ENCODE data around the gene ENDOV.

ENDOV gene

DNA sequence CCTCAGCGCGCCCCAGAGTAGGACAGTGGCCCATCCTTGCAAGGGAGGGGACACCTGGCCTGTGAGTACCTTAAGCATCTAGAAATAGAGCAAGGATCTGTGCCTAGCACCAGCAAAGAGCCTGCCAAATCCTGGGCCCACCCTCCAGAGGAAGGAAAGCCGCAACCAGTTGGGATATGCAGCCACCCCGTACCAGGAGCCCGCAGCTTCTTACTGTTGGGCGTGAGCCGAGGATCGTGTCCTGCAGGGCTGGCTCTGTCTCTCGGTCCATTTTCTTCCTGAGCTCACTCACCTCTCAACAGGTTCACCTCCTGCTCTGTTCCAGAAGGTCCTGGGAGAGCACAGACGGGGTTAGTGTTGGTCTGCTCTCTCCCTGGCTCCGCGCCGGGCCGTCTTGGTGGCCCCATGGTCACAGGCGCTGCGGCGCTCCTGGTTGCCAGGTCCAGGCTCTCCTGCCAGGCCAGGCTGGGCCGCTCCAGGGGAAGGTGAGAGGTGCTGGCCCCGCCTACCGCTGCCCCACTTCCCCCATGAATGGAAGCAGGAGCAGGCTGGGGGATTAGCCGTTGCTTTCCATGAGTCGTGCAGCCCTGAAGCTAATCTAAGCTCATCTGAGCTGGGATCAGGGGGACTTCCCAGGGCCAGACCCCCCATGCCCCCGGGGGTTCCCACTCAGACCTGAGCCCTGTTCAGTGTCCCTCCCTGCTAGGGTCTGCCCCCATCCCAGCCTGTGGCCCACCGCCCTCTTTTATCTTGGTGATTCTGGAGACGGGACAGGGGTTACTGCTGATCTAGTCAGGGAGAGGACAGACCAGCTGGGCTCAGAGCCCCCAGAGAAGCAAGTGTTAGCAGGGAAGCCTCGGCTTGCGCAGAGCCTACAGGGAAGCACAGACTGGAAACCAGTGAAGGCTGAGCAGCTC, 12.7 kb downstream of the ENDOV start:
- no peak for TF ChIP-seq GATA1 (IDR thresholded peaks at IDR 0.05; ENCODE audit: low read depth, low read length)
- TF ChIP-seq POLR2A (IDR thresholded peaks at IDR 0.05; ENCODE audit: low read length): no peak
- no peak for DNase-seq

DNA sequence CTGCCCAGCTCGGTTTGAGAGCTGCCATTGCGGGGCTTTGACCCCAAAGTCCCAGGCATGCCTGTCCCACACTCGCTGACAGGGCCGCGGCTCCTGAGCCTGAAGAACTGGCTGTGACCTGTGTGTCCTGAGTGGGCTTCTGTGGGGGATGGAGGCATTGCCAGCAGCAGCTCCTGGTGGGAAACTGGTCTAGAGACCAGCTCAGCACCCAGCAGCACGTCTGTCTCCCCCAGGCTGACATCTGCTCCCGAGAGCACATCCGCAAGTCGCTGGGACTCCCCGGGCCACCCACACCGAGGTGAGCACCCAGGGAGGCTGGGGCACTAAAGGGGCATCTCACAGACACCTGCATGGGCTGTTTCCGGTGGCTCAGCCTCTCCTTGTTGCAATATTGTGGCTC, 13.4 kb downstream of the ENDOV start:
- TF ChIP-seq POLR2A (IDR thresholded peaks at IDR 0.05; ENCODE audit: low read length) (no peak), GATA1 (IDR thresholded peaks at IDR 0.05; ENCODE audit: low read depth, low read length) (no peak)
- DNase-seq: no peak

DNA sequence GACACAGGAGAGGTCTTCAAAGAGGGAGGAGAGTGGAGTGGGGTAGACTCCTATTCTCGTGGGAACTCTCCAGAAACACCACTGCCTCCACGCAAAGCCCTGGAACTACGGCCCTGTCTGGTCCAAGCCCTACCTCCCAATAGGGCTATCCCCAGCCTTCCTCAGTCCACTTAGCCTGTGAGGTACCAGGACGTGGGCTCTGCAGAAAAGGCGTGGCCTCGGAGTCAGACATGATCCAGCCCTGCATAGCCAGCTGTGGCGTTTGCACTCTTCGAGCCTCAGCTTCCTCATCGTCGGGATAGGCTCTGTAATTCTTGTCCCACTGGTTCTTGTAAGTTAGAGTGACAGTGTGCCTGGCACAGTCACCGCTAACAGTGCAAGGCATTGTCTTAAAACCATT, 13.8 kb downstream of the ENDOV start:
- DNase-seq: no peak

DNA sequence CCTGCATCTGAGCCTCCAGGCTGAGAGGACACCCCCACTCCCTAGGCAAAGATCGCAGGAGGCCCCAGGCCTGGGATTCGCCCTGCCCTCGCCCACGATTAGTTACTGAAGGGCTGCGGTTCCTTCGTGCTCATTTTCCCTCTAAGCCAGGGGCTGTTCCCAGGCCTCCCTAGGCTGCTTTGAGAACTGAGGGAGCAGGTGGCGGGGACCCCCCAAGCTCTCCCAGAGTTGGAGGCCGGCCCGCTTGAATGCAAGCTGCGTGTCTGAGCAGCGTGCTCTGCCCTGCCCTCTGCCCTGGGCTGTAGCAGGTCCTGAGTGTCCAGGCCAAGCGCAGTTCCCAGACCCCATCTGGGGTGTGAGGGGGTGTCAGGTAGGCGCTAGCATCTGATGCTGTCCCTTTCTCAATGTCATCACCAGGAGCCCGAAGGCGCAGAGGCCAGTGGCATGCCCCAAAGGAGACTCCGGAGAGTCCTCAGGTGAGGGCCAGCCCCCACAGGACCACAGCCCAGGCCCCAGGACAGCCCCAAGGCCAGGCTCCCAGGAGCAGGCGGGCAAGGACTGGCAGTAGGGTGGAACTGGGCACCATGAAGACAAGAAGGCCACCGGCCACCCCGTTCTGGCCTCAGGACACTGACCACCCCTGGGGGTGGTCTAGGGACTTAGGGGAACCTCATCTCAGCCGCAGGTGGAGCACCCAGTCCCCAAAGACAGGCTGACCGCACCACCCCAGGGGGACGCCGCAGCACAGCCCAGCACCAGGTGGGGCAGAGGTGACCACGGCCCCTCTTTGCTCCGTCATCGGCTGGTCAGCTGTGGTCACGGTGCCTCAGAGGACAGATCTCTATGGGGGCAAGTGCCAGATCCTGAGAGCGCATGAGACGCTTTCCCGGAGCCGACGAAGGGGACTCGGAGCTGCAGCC, 14.6 kb downstream of the ENDOV start:
- DNase-seq: no peak
- no peak for TF ChIP-seq GATA1 (IDR thresholded peaks at IDR 0.05; ENCODE audit: low read depth, low read length)

More for the DNA sequence above, 13.8 kb downstream of the ENDOV start:
- TF ChIP-seq POLR2A (IDR thresholded peaks at IDR 0.05; ENCODE audit: low read length) (no peak), GATA1 (IDR thresholded peaks at IDR 0.05; ENCODE audit: low read depth, low read length) (no peak)

DNA sequence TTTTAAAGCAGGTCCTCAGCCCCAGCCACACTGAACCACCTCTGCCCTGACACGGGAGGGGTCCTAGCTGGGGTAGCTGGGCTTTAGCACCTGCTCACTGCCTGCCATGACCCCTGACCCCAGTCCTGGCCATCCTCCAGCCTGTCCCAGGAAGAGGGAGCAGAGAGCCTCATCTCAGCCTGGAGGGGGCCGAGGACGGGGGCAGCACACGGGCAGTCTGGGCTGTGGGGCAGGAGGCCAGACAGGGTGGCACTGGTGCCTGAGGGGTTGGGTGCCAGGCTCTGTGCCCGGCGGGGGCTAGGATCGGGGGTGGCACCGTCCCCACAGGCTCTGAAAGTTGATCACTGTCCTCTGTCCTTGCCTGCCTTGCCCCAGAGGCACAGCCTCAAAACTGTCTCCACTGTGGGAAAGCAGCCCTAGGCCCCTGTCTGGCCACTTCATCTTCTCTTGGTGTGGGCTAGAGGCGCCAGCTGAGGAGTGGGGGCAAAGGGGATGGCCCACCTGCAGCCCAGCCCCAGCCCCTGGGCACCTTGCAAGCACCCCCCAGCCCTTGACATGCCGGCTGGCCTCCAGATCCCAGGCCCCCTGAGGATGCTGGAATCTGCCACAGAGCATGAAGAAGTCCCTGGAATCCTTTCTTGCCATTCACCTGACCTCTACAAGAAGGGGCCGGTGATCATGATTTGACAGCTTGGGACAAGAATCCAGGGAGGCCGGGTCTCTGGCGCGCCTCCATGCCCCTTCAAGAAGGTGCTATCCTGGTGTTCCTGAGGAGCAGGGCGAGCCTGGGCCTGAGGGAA, 15.7 kb downstream of the ENDOV start:
- DNase-seq: no peak
- no peak for TF ChIP-seq GATA1 (IDR thresholded peaks at IDR 0.05; ENCODE audit: low read depth, low read length)
- TF ChIP-seq POLR2A (IDR thresholded peaks at IDR 0.05; ENCODE audit: low read length): no peak

DNA sequence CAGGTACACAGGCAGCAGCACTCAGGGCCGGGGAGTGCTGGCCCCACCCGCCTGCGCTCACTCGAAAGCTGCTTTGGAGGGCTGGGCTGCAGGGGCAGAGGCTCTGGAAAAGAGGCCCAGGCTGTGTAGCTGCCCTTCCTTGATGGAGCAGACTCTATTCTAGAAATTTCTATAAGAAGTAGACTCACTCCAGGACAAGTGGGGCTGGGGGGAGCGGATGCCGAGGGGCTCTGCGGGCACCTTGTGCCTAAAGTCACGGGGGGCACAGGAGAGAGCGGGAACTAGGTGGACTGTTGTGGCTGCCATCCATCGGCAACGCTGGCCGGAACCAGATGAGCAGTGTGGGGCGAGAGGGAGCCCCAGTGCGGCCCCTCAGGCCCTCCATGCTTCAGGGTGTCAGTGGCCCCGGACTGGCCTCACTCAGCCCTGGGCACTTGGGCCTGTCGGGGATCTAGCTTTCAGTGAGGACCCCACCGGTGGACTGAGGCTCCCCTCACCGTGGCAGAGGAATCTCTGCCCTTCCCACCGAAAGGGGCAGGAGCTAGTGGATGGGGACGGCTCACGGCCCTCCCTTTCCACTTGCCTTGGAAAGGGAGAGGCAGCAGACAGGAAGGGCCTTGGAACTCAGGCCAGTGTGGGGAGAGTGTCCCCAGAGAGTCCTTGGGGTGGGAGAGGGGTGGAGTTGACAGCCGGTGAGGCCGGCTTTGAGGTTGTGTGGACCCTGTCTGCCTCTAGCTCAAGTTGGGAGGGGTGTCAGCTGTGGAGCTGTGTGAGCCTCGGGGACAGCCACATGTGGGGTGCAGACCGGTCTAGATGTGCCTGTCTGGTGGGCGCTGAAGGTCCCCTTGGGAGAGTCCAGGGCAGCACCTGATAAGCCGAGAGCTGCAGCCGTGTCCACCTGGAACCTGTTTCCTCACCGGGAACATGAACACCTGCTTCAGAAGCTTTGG, 16.6 kb downstream of the ENDOV start:
- no peak for DNase-seq
- TF ChIP-seq POLR2A (IDR thresholded peaks at IDR 0.05; ENCODE audit: low read length) (no peak), GATA1 (IDR thresholded peaks at IDR 0.05; ENCODE audit: low read depth, low read length) (no peak)

DNA sequence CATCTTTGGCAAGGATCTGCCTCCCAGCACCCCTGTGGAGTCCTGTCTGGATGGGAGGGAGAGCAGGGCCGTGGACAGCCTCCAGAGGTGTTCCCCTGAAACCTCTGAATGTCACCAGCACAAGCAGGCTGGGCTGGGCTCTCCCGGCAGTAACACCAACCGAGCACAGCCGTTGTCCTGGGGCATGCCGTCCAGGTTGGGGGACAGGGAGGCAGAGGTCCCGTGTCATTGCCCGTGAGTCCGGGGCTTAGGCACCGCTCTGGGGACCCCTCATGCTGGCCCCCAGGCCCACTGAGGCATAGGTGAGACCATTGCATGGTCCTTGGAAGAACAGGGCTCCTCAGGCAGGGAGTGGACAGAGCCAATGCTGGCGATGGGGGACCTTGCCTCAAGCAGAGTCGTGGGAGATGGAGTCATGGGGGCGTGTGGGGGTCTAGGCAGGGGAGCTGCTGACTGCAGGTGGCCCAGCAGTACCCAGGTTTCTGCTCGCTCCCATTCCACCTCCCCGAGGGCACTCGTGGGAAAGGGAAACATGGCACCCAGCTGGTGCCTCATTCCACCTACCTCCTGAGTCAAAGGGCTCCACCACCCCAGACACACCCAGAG, 17.5 kb downstream of the ENDOV start:
- DNase-seq: no peak
- no peak for TF ChIP-seq POLR2A (IDR thresholded peaks at IDR 0.05; ENCODE audit: low read length)

DNA sequence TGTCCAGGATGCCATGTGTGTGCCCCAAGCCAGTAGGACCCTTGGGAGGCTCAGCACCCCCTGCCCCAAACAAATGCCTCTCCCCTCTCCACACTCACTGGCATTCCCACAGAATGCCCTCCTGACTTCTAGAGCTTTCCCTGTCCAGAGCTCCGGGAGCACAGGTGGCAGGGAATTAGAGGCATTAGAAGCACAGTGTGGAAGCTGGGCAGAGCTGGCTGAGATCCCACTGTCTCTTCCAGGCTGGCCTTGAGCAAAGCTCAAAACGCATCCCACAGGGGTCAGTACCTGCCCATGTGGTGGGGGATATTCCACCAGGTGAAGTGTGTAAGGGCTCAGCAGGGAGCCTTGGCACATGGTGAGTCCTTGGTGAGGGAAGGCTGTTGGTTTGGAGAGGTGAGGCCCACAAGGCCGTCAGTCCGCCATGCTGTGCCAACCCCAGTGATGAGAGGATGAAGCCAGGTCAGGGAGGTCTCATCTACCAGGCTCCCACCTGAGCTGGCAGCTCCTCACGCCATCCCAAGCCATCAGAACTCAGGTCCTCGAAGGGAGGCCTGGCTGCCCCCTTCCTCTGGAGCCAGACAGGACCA, 18.1 kb downstream of the ENDOV start:
- no peak for DNase-seq
- TF ChIP-seq POLR2A (IDR thresholded peaks at IDR 0.05; ENCODE audit: low read length) (no peak), GATA1 (IDR thresholded peaks at IDR 0.05; ENCODE audit: low read depth, low read length) (no peak)

DNA sequence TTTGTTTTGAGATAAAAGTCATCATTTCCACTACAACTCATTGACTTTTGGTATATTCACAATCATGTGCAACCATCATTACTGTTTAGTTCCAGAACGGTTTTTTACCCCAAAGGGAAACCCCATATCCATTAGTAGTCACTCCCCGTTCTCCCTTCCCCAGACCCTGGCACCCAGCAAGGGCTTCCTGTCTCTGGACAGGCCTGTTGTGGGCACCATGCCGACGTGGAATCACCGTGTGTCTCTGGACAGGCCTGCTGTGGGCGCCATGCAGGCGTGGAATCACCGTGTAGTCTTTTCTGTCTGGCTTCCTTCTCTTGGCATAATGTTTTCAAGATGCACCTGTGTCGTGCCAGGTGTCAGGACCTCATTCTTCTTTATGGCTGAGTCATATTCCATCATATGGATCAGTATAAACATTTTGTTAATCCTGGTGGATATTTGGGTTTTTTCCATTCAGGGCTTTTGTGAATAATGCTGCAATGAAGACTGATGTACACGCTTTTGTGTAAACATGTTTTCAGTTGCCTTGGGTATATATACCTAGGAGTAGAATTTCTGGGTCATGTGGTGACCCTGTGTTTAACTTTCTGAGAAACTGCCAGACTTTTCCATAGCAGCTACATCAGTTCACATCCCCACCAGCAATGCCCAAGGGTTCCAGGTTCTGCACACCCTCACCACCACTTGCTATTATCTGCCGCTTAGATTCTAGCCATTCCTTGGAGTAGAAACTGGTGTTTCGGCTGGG, 19.1 kb downstream of the ENDOV start:
- TF ChIP-seq GATA1 (IDR thresholded peaks at IDR 0.05; ENCODE audit: low read depth, low read length) (no peak), POLR2A (IDR thresholded peaks at IDR 0.05; ENCODE audit: low read length) (no peak)

DNA sequence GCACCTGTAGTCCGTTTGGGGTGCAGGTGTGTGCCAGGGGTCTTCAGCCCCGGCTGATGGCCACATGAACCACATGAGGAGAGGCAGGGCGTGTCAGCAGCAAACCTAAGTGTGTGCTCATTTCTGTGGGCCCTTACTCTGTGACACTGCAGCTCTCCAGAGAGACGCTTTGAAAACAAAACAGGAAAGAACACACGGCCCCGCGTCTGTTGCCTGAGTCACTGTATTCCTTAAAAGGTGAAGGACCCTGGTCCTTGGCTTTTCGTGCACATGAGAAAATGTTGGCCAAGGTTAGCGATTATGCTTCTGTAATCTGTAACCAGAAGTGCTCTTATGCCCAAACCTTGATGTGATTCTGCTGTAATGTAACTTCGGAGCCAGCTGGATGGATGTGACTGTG, 22.6 kb downstream of the ENDOV start:
- TF ChIP-seq GATA1 (IDR thresholded peaks at IDR 0.05; ENCODE audit: low read depth, low read length): no peak
- TF ChIP-seq POLR2A (IDR thresholded peaks at IDR 0.05; ENCODE audit: low read length): no peak
- DNase-seq: no peak

More for the DNA sequence above, 19.1 kb downstream of the ENDOV start:
- no peak for DNase-seq

DNA sequence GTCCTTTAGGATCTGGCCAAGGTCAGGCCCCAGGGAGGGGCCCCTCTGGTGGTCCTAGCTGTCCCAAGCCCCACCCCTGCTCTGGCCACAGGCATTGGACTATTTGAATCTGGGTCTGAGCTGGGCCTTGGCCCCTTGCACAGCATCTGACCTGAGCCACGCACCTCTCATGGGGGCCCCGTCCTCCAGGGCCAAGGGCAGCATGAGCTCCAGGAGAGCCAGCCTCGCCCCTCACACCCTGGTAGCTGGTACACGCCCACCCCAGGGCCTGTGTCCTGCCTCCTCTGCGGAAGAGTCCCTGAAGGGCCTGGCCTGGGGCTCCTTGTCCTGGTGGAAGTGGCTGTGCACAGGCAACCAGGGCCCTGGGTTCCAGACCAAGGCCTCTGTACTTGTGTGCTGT, 23.8 kb downstream of the ENDOV start:
- DNase-seq: no peak
- TF ChIP-seq POLR2A (IDR thresholded peaks at IDR 0.05; ENCODE audit: low read length) (no peak), GATA1 (IDR thresholded peaks at IDR 0.05; ENCODE audit: low read depth, low read length) (no peak)

Measured in erythroblast (primary cell).